Tibial artery (tissue), 4 donors: Measurements from ENCODE around the gene TOM1L2.
A peak's percentile ranks its signal among the peaks of the same experiment; 100 is the strongest.
"Not testable (repeated sequence)": the region's sequence is repeated elsewhere in the genome, so short reads cannot be mapped to it uniquely, and the experiment has no call there.

Source experiments
- DNase-seq, 2 donors: peaks; one replicate each; pipeline ENCODE4 v3.0.0-alpha.2; 2019
- H3K27ac ChIP-seq, 2 donors: fragments of 200-600 bp; sonication (generic) in 1 of 2; 1 replicate in 1 of 2; 2 replicates in 1 of 2; pipeline ENCODE4 v1.5.1; 2018 to 2019; ENCODE audit warnings: mild to moderate bottlenecking in 1 of 2
- H3K27me3 ChIP-seq, 2 donors: fragments of 200-600 bp; sonication (generic) in 1 of 2; one replicate each; pipeline versions ENCODE4 v1.5.1 to v1.6.0; 2016 to 2019
- H3K36me3 ChIP-seq, 3 donors: fragments of 200-600 bp; sonication (generic) in 2 of 3; one replicate each; pipeline ENCODE4 v1.5.1; 2016 to 2019; ENCODE audit warnings: mild to moderate bottlenecking in 2 of 3
- H3K4me1 ChIP-seq, 4 donors: fragments of 200-600 bp; sonication (generic) in 2 of 4; 1 replicate in 3 of 4; 2 replicates in 1 of 4; pipeline ENCODE4 v1.5.1; 2016 to 2019
- H3K4me3 ChIP-seq, 2 donors: fragments of 200-600 bp; sonication (generic) in 1 of 2; 1 replicate in 1 of 2; 2 replicates in 1 of 2; pipeline ENCODE4 v1.5.1; 2018 to 2019; ENCODE audit warnings: mild to moderate bottlenecking in 2 of 2
- H3K9me3 ChIP-seq, 3 donors: fragments of 200-600 bp; sonication (generic) in 1 of 3; one replicate each; pipeline ENCODE4 v1.5.1; 2016 to 2019
- CTCF ChIP-seq, 2 experiments: fragments of 200-600 bp in 1 of 2; fragments of 450-650 bp in 1 of 2; IDR thresholded peaks; one replicate each; pipeline ENCODE4 v1.5.1; 2017 to 2019; ENCODE audit warnings: antibody characterized with exemption in 2 of 2, mild to moderate bottlenecking in 1 of 2, moderate library complexity in 1 of 2
- intact Hi-C: fragments of 100-400 bp; cut with DNase I; formaldehyde crosslinking; loops from one replicate; pipeline ENCODE4 v1.15.0; 2023; ENCODE audit warnings: low total_unique reads

The TOM1L2 gene

GRCh38 chr17:17810084-17810894 is 161.9 kb downstream of the TOM1L2 start:
- peak overlapping the region; percentile 41 to 51 for H3K4me3 ChIP-seq
- peaks cover 20 to 64% (median 20%) of the 10 kb centered on the region in 3 donors for H3K36me3 ChIP-seq
- intact Hi-C loops: loop anchor here (5.0 kb wide), 1 partner anchor 107 kb away; no protein-coding TSS in a partner anchor
- peak overlapping the region; percentile 58 to 69 for H3K27ac ChIP-seq
- peak; percentile 51 to 82 for DNase-seq
- no peak for TF ChIP-seq CTCF (IDR thresholded peaks at IDR 0.05)
- H3K27me3 ChIP-seq: no peaks in the 10 kb centered on the region
- peaks cover 0 to 56% (median 34%) of the 10 kb centered on the region in 4 donors for H3K4me1 ChIP-seq
- H3K9me3 ChIP-seq: no peaks in the 10 kb centered on the region

- Histone ChIP-seq H3K4me3 (peak overlapping the region; percentile 41 to 51), H3K27me3 (no peaks in the 10 kb centered on the region), H3K9me3 (no peaks in the 10 kb centered on the region), H3K36me3 (peaks cover 16 to 64% (median 18%) of the 10 kb centered on the region in 3 donors), H3K4me1 (peaks cover 0 to 50% (median 29%) of the 10 kb centered on the region in 4 donors), H3K27ac (peak overlapping the region; percentile 58 to 69)
- no peak for TF ChIP-seq CTCF (IDR thresholded peaks at IDR 0.05)
- no peak for DNase-seq
- intact Hi-C loops: loop anchor here (5.0 to 10.0 kb wide), 2 partner anchors 108 to 215 kb away; no protein-coding TSS in a partner anchor
Observed at GRCh38 chr17:17809531-17810083, 162.6 kb downstream of the TOM1L2 start.

- intact Hi-C loops: loop anchor here (10.0 kb wide), 1 partner anchor 216 kb away; no protein-coding TSS in a partner anchor
Observed at GRCh38 chr17:17808706-17809432, 163.3 kb downstream of the TOM1L2 start.

GRCh38 chr17:17808200-17808599 is 164.0 kb downstream of the TOM1L2 start:
- H3K9me3 ChIP-seq, H3K27ac ChIP-seq, H3K27me3 ChIP-seq, H3K4me3 ChIP-seq, DNase-seq: not testable (repeated sequence)
- Histone ChIP-seq H3K36me3 (peaks cover 2 to 64% (median 14%) of the 10 kb centered on the region in 3 donors), H3K4me1 (peaks cover 0 to 37% (median 26%) of the 10 kb centered on the region in 4 donors)
- intact Hi-C loops: loop anchor here (10.0 kb wide), 1 partner anchor 217 kb away; no protein-coding TSS in a partner anchor

More at GRCh38 chr17:17808706-17809432, 163.3 kb downstream of the TOM1L2 start:
- TF ChIP-seq CTCF (IDR thresholded peaks at IDR 0.05): no peak
- Histone ChIP-seq H3K27me3 (no peaks in the 10 kb centered on the region), H3K4me1 (peaks cover 0 to 42% (median 27%) of the 10 kb centered on the region in 4 donors), H3K9me3 (no peaks in the 10 kb centered on the region), H3K27ac (no peak overlapping the region), H3K4me3 (no peak overlapping the region), H3K36me3 (peaks cover 9 to 64% (median 15%) of the 10 kb centered on the region in 3 donors)
- DNase-seq: no peak

GRCh38 chr17:17807440-17807839 is 164.8 kb downstream of the TOM1L2 start:
- DNase-seq: no peak
- Histone ChIP-seq H3K4me3 (no peak overlapping the region), H3K27ac (no peak overlapping the region), H3K4me1 (peaks cover 0 to 34% (median 24%) of the 10 kb centered on the region in 4 donors), H3K36me3 (peaks cover 0 to 57% (median 8%) of the 10 kb centered on the region in 3 donors), H3K9me3 (no peaks in the 10 kb centered on the region), H3K27me3 (no peaks in the 10 kb centered on the region)
- TF ChIP-seq CTCF (IDR thresholded peaks at IDR 0.05): no peak
- intact Hi-C loops: loop anchor here (10.0 kb wide), 1 partner anchor 217 kb away; no protein-coding TSS in a partner anchor
